Lower leg skin (tissue), 4 donors: ENCODE results near the gene CNBP. TPM values are rescaled to one million over a fixed set of nuclear protein-coding genes. Genes with fewer than 3 reads are reported as not detected.

Experiments used
- DNase-seq, 2 donors: peaks; one replicate each; pipeline ENCODE4 v3.0.0-alpha.2; 2019; ENCODE audit warnings: low spot score in 2 of 2
- H3K4me3 ChIP-seq: fragments of 200-600 bp; sonication (generic); 2 replicates; pipeline ENCODE4 v1.5.1; 2017; ENCODE audit warnings: mild to moderate bottlenecking, low read depth; ENCODE audit not compliant: poor library complexity, severe bottlenecking
- CTCF ChIP-seq, 3 donors: fragments of 450-650 bp; IDR thresholded peaks; one replicate each; pipeline ENCODE4 v1.5.1; 2016; ENCODE audit warnings: antibody characterized with exemption in 3 of 3, mild to moderate bottlenecking in 3 of 3, moderate library complexity in 2 of 3
- POLR2A ChIP-seq, 2 donors: fragments of 450-650 bp; IDR thresholded peaks; one replicate each; pipeline ENCODE4 v1.6.1; 2016 to 2017; ENCODE audit warnings: antibody characterized with exemption in 2 of 2, mild to moderate bottlenecking in 1 of 2, moderate library complexity in 1 of 2
- WGBS, 2 donors: methylation state at CpG; one replicate each; pipeline ENCODE4 v1.1.5; 2018; 5-methylcytosine and 5-hydroxymethylcytosine counted together
- intact Hi-C: fragments of 100-400 bp; cut with DNase I; formaldehyde crosslinking; loops from one replicate; pipeline ENCODE4 v1.15.0; 2023; ENCODE audit warnings: low total_unique reads
- total RNA-seq, 4 donors: library from RNA; depleted of rRNA; stranded (reverse); fragments of >200 nt; gene quantifications; one replicate each; pipeline ENCODE4 v1.1.0, GENCODE V29; 2016

The CNBP gene
- total RNA-seq, 4 donors from 2014 or later, result 425 to 625 (median 493) TPM

GRCh38 chr3:129131465-129132088 is 52.1 kb downstream of the CNBP start:
- intact Hi-C loops, result no loop called here
- no peak for DNase-seq
- 78 to 83% methylated on average over 2 of the region's 2 CpGs for WGBS, 2 donors
- TF ChIP-seq POLR2A (IDR thresholded peaks at IDR 0.05), result no peak
- TF ChIP-seq CTCF (IDR thresholded peaks at IDR 0.05), result no peak
- no peak overlapping the region for H3K4me3 ChIP-seq

GRCh38 chr3:129130291-129130813 is 53.3 kb downstream of the CNBP start:
- WGBS, 2 donors, result 91 to 93% methylated on average over 13 of the region's 13 CpGs
- no peak for DNase-seq
- intact Hi-C loops, result no loop called here
- TF ChIP-seq POLR2A (IDR thresholded peaks at IDR 0.05), result no peak
- TF ChIP-seq CTCF (IDR thresholded peaks at IDR 0.05), result no peak
- H3K4me3 ChIP-seq, result no peak overlapping the region

GRCh38 chr3:129128357-129129155 is 55.1 kb downstream of the CNBP start:
- no peak for DNase-seq
- intact Hi-C loops, result no loop called here

GRCh38 chr3:129126726-129127280 is 56.9 kb downstream of the CNBP start:
- no peak for DNase-seq
- no peak overlapping the region for H3K4me3 ChIP-seq
- no peak for TF ChIP-seq POLR2A (IDR thresholded peaks at IDR 0.05)
- no peak for TF ChIP-seq CTCF (IDR thresholded peaks at IDR 0.05)
- intact Hi-C loops, result no loop called here
- 89 to 91% methylated on average over 9 of the region's 9 CpGs for WGBS, 2 donors

More at GRCh38 chr3:129128357-129129155, 55.1 kb downstream of the CNBP start:
- 92 to 96% methylated on average over 16 of the region's 16 CpGs for WGBS, 2 donors
- H3K4me3 ChIP-seq, result no peak overlapping the region
- TF ChIP-seq CTCF (IDR thresholded peaks at IDR 0.05) (no peak), POLR2A (IDR thresholded peaks at IDR 0.05) (no peak)

- WGBS, 2 donors, result 62 to 63% methylated on average over 5 of the region's 5 CpGs
- H3K4me3 ChIP-seq, result no peak overlapping the region
- TF ChIP-seq POLR2A (IDR thresholded peaks at IDR 0.05) (no peak), CTCF (IDR thresholded peaks at IDR 0.05) (no peak)
- intact Hi-C loops, result no loop called here
- no peak for DNase-seq
Observed at GRCh38 chr3:129123314-129124060, 60.2 kb downstream of the CNBP start.
